IMR-90 (cell line): Measurements from ENCODE around the gene LRRC3B. TPM values are rescaled to one million over a fixed set of nuclear protein-coding genes. Genes with fewer than 3 reads are reported as not detected.

Source experiments
- ATAC-seq: fragments of 200-7000 bp; cut with Tn5 transposase; 2 replicates; pipeline ENCODE4 v1.9.1; 2020; ENCODE audit warnings: low read depth, mild to moderate bottlenecking, moderate library complexity
- BruUV-seq: library from RNA; stranded (reverse); fragments of 400-500 nt; replicated peaks from 2 replicates; lab custom pipeline; 2021; lab: Mats Ljungman, UMichigan
- CTCF ChIA-PET: fragments of 300-600 bp; formaldehyde crosslinking; extraction: SDS; loops from one replicate; lab custom pipeline; 2021; ENCODE audit warnings: antibody characterized with exemption; lab: Yijun Ruan, JAX
- POLR2A ChIA-PET: fragments of 300-600 bp; sonication (Branson Sonifier 250); formaldehyde crosslinking; loops from one replicate; lab custom pipeline; 2022; ENCODE audit warnings: antibody characterized with exemption; ENCODE audit not compliant: unreplicated experiment; lab: Charles Lee
- DNase-seq: peaks from one replicate; pipeline ENCODE4 v3.0.0; 2013
- H2AFZ ChIP-seq: replicated peaks from 2 replicates; pipeline ENCODE3; 2013; ENCODE audit warnings: low read length, mild to moderate bottlenecking; ENCODE audit not compliant: poor library complexity
- H2AK5ac ChIP-seq: 2 replicates; pipeline ENCODE4 v1.6.1; 2013; ENCODE audit warnings: low read depth, low read length, inconsistent platforms
- H2AK9ac ChIP-seq: replicated peaks from 2 replicates; pipeline ENCODE3; 2013; ENCODE audit warnings: mild to moderate bottlenecking, low read depth, low read length, moderate library complexity; ENCODE audit not compliant: poor library complexity
- H2BK120ac ChIP-seq: 2 replicates; pipeline ENCODE4 v1.6.1; 2013; ENCODE audit warnings: low read depth, low read length, inconsistent platforms
- H2BK15ac ChIP-seq: 3 replicates; pipeline ENCODE4 v1.6.1; 2013; ENCODE audit warnings: low read depth, low read length, inconsistent platforms
- H2BK20ac ChIP-seq: 2 replicates; pipeline ENCODE4 v1.6.1; 2013; ENCODE audit warnings: low read depth, mild to moderate bottlenecking, inconsistent platforms, low read length, moderate library complexity
- H2BK5ac ChIP-seq: 2 replicates; pipeline ENCODE4 v1.6.1; 2013; ENCODE audit warnings: mild to moderate bottlenecking, low read depth, low read length, inconsistent platforms; ENCODE audit not compliant: poor library complexity, severe bottlenecking
- H3K14ac ChIP-seq: replicated peaks from 2 replicates; pipeline ENCODE4 v1.6.1; 2013; ENCODE audit warnings: low read depth, low read length, inconsistent platforms
- H3K18ac ChIP-seq: 2 replicates; pipeline ENCODE4 v1.6.1; 2013; ENCODE audit warnings: low read depth, low read length, control low read depth
- H3K23ac ChIP-seq: 2 replicates; pipeline ENCODE4 v1.6.1; 2013; ENCODE audit warnings: low read depth, low read length, inconsistent platforms
- H3K27ac ChIP-seq: 2 replicates; pipeline ENCODE4 v1.5.1; 2013; ENCODE audit warnings: mild to moderate bottlenecking, control low read depth, low read length; ENCODE audit not compliant: insufficient read depth
- H3K27me3 ChIP-seq: 2 replicates; pipeline ENCODE4 v1.6.1; 2013; ENCODE audit warnings: low read length; ENCODE audit not compliant: control insufficient read depth, insufficient read depth
- H3K36me3 ChIP-seq: 2 replicates; pipeline ENCODE4 v1.6.1; 2013; ENCODE audit warnings: low read length, mixed read lengths; ENCODE audit not compliant: control insufficient read depth, insufficient read depth
- H3K4ac ChIP-seq: 2 replicates; pipeline ENCODE4 v1.6.1; 2013; ENCODE audit warnings: low read depth, low read length, inconsistent platforms
- H3K4me1 ChIP-seq: 2 replicates; pipeline ENCODE4 v1.6.1; 2013; ENCODE audit warnings: low read length, mixed read lengths; ENCODE audit not compliant: control insufficient read depth, insufficient read depth
- H3K4me2 ChIP-seq: 2 replicates; pipeline ENCODE4 v1.6.1; 2013; ENCODE audit warnings: low read depth, mild to moderate bottlenecking, control low read depth, low read length, moderate library complexity
- H3K4me3 ChIP-seq: 2 replicates; pipeline ENCODE4 v1.5.1; 2013; ENCODE audit warnings: low read depth, mild to moderate bottlenecking, control low read depth, low read length, moderate library complexity; ENCODE audit not compliant: insufficient read depth
- H3K56ac ChIP-seq: 2 replicates; pipeline ENCODE4 v1.6.1; 2013; ENCODE audit warnings: low read length, inconsistent platforms; ENCODE audit not compliant: insufficient read depth; ENCODE audit errors: extremely low read depth
- H3K79me1 ChIP-seq, 2 experiments: 2 replicates each; pipeline ENCODE4 v1.6.1; 2013; ENCODE audit warnings: low read length in 2 of 2, inconsistent platforms in 1 of 2, low read depth in 1 of 2
- H3K9ac ChIP-seq: 2 replicates; pipeline ENCODE4 v1.6.1; 2013; ENCODE audit warnings: low read depth, low read length, control low read depth
- H3K9me1 ChIP-seq: 2 replicates; pipeline ENCODE4 v1.6.1; 2013; ENCODE audit warnings: low read length, inconsistent platforms; ENCODE audit not compliant: insufficient read depth
- H3K9me3 ChIP-seq: 2 replicates; pipeline ENCODE4 v1.6.1; 2013; ENCODE audit warnings: low read length; ENCODE audit not compliant: control insufficient read depth, insufficient read depth
- H4K20me1 ChIP-seq: 2 replicates; pipeline ENCODE4 v1.6.1; 2013; ENCODE audit warnings: low read length, inconsistent platforms; ENCODE audit not compliant: insufficient read depth
- H4K5ac ChIP-seq: 2 replicates; pipeline ENCODE4 v1.6.1; 2013; ENCODE audit warnings: mild to moderate bottlenecking, low read depth, low read length, control low read depth
- H4K8ac ChIP-seq, 2 experiments: 2 replicates each; pipeline ENCODE4 v1.6.1; 2013; ENCODE audit warnings: low read depth in 2 of 2, low read length in 2 of 2, control low read depth in 1 of 2, inconsistent platforms in 1 of 2
- H4K91ac ChIP-seq: 2 replicates; pipeline ENCODE4 v1.6.1; 2013; ENCODE audit warnings: low read depth, low read length, inconsistent platforms; ENCODE audit not compliant: insufficient read depth
- BHLHE40 ChIP-seq: fragments of 150-350 bp; IDR thresholded peaks from 2 replicates; pipeline ENCODE4 v1.6.1; 2016; ENCODE audit warnings: mild to moderate bottlenecking, low read depth, low read length
- CHD1 ChIP-seq: IDR thresholded peaks from 2 replicates; pipeline ENCODE4 v1.6.1; 2012; ENCODE audit warnings: low read depth, low read length, improper control_type of control experiment
- MAZ ChIP-seq: IDR thresholded peaks from 2 replicates; pipeline ENCODE4 v1.6.1; 2012; ENCODE audit warnings: low read depth, mild to moderate bottlenecking, low read length, improper control_type of control experiment, moderate library complexity, borderline replicate concordance
- MXI1 ChIP-seq: IDR thresholded peaks from 2 replicates; pipeline ENCODE4 v1.6.1; 2012; ENCODE audit warnings: low read depth, mild to moderate bottlenecking, low read length, moderate library complexity, borderline replicate concordance
- NFE2L2 ChIP-seq: fragments of 150-350 bp; IDR thresholded peaks from 2 replicates; pipeline ENCODE4 v1.6.1; 2016; ENCODE audit warnings: low read depth, mild to moderate bottlenecking, low read length
- POLR2A ChIP-seq: IDR thresholded peaks from 2 replicates; pipeline ENCODE4 v1.6.1; 2012; ENCODE audit warnings: mild to moderate bottlenecking, low read depth, low read length
- RAD21 ChIP-seq: IDR thresholded peaks from 2 replicates; pipeline ENCODE4 v1.6.1; 2012; ENCODE audit warnings: low read length, improper control_type of control experiment
- RCOR1 ChIP-seq: IDR thresholded peaks from 2 replicates; pipeline ENCODE4 v1.6.1; 2012; ENCODE audit warnings: mild to moderate bottlenecking, low read length, improper control_type of control experiment; ENCODE audit not compliant: insufficient replicate concordance
- RFX5 ChIP-seq: IDR thresholded peaks from 2 replicates; pipeline ENCODE4 v1.8.0; 2012; ENCODE audit warnings: low read depth, mild to moderate bottlenecking, low read length, moderate library complexity
- SMC3 ChIP-seq: fragments of 150-350 bp; IDR thresholded peaks from 2 replicates; pipeline ENCODE4 v1.6.1; 2016; ENCODE audit warnings: low read depth, mild to moderate bottlenecking, antibody characterized with exemption, low read length, moderate library complexity
- WGBS, 2 experiments: methylation state at CpG; one replicate each; pipeline versions ENCODE4 v1.1.5 to v1.1.7; 2013; ENCODE audit warnings: missing lambda C conversion rate in 2 of 2; ENCODE audit not compliant: insufficient read length in 1 of 2; ENCODE audit errors: extremely low coverage in 2 of 2; 5-methylcytosine and 5-hydroxymethylcytosine counted together
- dilution Hi-C: fragments of 300-500 bp; cut with HindIII; formaldehyde crosslinking; loops from one replicate; pipeline ENCODE4 v1.14.3; 2018; ENCODE audit warnings: low sequenced_read_pairs; ENCODE audit not compliant: unreplicated experiment
- in situ Hi-C: fragments of 300-500 bp; cut with MboI; formaldehyde crosslinking; loops from 3 replicates; pipeline ENCODE4 v1.14.3; 2019; ENCODE audit warnings: low sequenced_read_pairs, inconsistent platforms, mixed read lengths
- intact Hi-C: fragments of 100-400 bp; cut with micrococcal nuclease; formaldehyde crosslinking; loops from 2 replicates; pipeline ENCODE4 v1.10.0; 2022
- polyA plus RNA-seq, 3 experiments: library from polyadenylated mRNA; depleted of rRNA; stranded (reverse); fragments of >200 nt; gene quantifications; 2 replicates each; pipeline ENCODE4 v1.2.3, GENCODE V29; 2012; ENCODE audit warnings: low replicate concordance in 1 of 3
- total RNA-seq: library from RNA; depleted of rRNA; stranded (reverse); fragments of >200 nt; gene quantifications from 2 replicates; pipeline ENCODE4 v1.2.3, GENCODE V29; 2012
- TF ChIP-seq, protein P1 (sequence below): conservative IDR thresholded peaks from 2 replicates; pipeline ENCODE4 v1.5.1; 2012; ENCODE audit warnings: mild to moderate bottlenecking, low read depth, low read length, improper control_type of control experiment
- TF ChIP-seq, protein P2 (sequence below): fragments of 150-350 bp; IDR thresholded peaks from 2 replicates; pipeline ENCODE4 v1.6.1; 2016; ENCODE audit warnings: low read depth, mild to moderate bottlenecking, low read length, moderate library complexity, borderline replicate concordance
- TF ChIP-seq, protein P3 (sequence below): fragments of 150-350 bp; IDR thresholded peaks from 2 replicates; pipeline ENCODE4 v1.6.1; 2017; ENCODE audit warnings: mild to moderate bottlenecking, antibody characterized with exemption, low read length, low read depth

LRRC3B gene
- total and polyA plus RNA-seq, 2 of the 4 experiments (the other 2 are of a cell fraction): not detected

DNA sequence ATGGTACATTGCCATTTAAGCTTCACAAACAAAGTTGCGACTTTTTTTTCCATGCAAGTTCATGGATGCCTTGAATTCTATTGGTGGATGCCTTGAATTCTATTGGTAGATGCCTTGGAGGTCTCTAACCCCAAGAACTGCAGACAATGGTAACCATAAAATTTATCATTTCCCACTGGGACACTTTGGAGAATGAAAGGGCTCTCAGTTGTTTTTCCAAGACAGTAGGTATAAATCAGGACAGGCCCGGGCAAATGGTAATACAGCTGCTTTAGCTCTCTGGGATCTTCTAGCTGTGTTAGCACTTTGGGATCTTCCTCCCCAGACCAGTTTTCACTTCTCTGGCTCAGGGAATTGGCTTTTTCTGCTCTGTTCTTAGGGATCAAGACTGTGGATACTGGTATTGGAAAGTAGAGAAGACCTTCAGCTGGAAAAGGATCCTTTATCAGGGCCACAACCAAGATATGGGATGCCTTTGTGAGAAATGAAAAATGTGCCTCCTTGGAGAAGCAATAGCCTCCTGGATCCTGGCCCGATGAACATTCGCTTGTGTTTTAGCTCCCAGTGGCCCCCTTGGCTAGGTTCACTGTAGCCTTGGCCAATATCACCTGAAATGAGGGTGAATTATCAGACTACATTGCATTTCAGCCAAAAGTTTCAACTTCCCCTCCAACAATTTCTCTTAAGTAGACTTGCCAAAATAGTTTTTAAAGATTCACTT is 8.3 kb downstream of the LRRC3B start:
- H3K9me3 ChIP-seq: peaks cover 7% of the 10 kb centered on the region; the same call in 1 of the 2 replicates
- no peak overlapping the region for H3K56ac ChIP-seq
- no peak overlapping the region for H3K23ac ChIP-seq
- in situ Hi-C loops: no loop called here
- H4K8ac ChIP-seq: no peak overlapping the region
- H2AK9ac ChIP-seq: no peak overlapping the region
- H3K4me3 ChIP-seq: no peak overlapping the region
- TF ChIP-seq MXI1: no peak
- TF ChIP-seq CHD1: no peak
- no peak for TF ChIP-seq RFX5
- TF ChIP-seq, protein P1, sequence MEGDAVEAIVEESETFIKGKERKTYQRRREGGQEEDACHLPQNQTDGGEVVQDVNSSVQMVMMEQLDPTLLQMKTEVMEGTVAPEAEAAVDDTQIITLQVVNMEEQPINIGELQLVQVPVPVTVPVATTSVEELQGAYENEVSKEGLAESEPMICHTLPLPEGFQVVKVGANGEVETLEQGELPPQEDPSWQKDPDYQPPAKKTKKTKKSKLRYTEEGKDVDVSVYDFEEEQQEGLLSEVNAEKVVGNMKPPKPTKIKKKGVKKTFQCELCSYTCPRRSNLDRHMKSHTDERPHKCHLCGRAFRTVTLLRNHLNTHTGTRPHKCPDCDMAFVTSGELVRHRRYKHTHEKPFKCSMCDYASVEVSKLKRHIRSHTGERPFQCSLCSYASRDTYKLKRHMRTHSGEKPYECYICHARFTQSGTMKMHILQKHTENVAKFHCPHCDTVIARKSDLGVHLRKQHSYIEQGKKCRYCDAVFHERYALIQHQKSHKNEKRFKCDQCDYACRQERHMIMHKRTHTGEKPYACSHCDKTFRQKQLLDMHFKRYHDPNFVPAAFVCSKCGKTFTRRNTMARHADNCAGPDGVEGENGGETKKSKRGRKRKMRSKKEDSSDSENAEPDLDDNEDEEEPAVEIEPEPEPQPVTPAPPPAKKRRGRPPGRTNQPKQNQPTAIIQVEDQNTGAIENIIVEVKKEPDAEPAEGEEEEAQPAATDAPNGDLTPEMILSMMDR: no peak
- TF ChIP-seq RAD21: no peak
- TF ChIP-seq MAZ: no peak
- TF ChIP-seq SMC3: no peak
- TF ChIP-seq POLR2A: no peak
- TF ChIP-seq, protein P2, sequence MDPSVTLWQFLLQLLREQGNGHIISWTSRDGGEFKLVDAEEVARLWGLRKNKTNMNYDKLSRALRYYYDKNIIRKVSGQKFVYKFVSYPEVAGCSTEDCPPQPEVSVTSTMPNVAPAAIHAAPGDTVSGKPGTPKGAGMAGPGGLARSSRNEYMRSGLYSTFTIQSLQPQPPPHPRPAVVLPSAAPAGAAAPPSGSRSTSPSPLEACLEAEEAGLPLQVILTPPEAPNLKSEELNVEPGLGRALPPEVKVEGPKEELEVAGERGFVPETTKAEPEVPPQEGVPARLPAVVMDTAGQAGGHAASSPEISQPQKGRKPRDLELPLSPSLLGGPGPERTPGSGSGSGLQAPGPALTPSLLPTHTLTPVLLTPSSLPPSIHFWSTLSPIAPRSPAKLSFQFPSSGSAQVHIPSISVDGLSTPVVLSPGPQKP: no peak
- no peak for TF ChIP-seq NFE2L2
- TF ChIP-seq BHLHE40: no peak
- TF ChIP-seq, protein P3, sequence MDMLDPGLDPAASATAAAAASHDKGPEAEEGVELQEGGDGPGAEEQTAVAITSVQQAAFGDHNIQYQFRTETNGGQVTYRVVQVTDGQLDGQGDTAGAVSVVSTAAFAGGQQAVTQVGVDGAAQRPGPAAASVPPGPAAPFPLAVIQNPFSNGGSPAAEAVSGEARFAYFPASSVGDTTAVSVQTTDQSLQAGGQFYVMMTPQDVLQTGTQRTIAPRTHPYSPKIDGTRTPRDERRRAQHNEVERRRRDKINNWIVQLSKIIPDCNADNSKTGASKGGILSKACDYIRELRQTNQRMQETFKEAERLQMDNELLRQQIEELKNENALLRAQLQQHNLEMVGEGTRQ: no peak
- no peak for TF ChIP-seq RCOR1
- H2AK5ac ChIP-seq: no peak overlapping the region
- DNase-seq (no peak), ATAC-seq (no peak)
- no peak overlapping the region for H2AFZ ChIP-seq
- H2BK120ac ChIP-seq: no peak overlapping the region
- no peak overlapping the region for H4K5ac ChIP-seq
- no peak overlapping the region for H2BK15ac ChIP-seq
- no peaks in the 10 kb centered on the region for H4K20me1 ChIP-seq
- POLR2A ChIA-PET: no interaction called here
- dilution Hi-C loops: no loop called here
- WGBS, 2 experiments: 50% methylated on average over 2 of the region's 4 CpGs; no CpG with 5 or more reads in 1 of the 2 experiments
- no peak overlapping the region for H3K27ac ChIP-seq
- no peaks in the 10 kb centered on the region for H3K4me1 ChIP-seq
- H3K9me1 ChIP-seq: no peaks in the 10 kb centered on the region
- no peak overlapping the region for H2BK20ac ChIP-seq
- no peaks in the 10 kb centered on the region for H3K27me3 ChIP-seq
- H2BK5ac ChIP-seq: no peak overlapping the region
- no peaks in the 10 kb centered on the region for H3K36me3 ChIP-seq
- no TSS peak for BruUV-seq
- no peaks in the 10 kb centered on the region for H3K79me1 ChIP-seq
- H3K4ac ChIP-seq: no peak overlapping the region
- CTCF ChIA-PET: no interaction called here
- no peak overlapping the region for H4K91ac ChIP-seq
- no peak overlapping the region for H3K14ac ChIP-seq
- no peak overlapping the region for H3K4me2 ChIP-seq
- H3K18ac ChIP-seq: no peak overlapping the region
- intact Hi-C loops: no loop called here
- no peak overlapping the region for H3K9ac ChIP-seq
